HFFc6 (cell line): ENCODE results near the gene KCNK16. TPM values are rescaled to one million over a fixed set of nuclear protein-coding genes. Genes with fewer than 3 reads are reported as not detected.

Experiments used
- DNase-seq: peaks from one replicate; pipeline ENCODE4 v3.0.0-alpha.2; 2018
- H3K27ac Mint-ChIP-seq: 2 replicates; pipeline ENCODE4 v1.8.0; 2020; ENCODE audit warnings: mild to moderate bottlenecking, mixed read lengths
- H3K27me3 Mint-ChIP-seq: 2 replicates; pipeline ENCODE4 v1.8.0; 2021; ENCODE audit warnings: mild to moderate bottlenecking, moderate library complexity, mixed read lengths; ENCODE audit not compliant: insufficient read depth
- H3K36me3 Mint-ChIP-seq: 2 replicates; pipeline ENCODE4 v1.8.0; 2021; ENCODE audit warnings: low read depth, mixed read lengths
- H3K4me1 Mint-ChIP-seq: 2 replicates; pipeline ENCODE4 v1.8.0; 2020; ENCODE audit warnings: low read depth, mixed read lengths
- H3K4me3 Mint-ChIP-seq: 2 replicates; pipeline ENCODE4 v1.8.0; 2020; ENCODE audit warnings: mild to moderate bottlenecking, moderate library complexity, mixed read lengths
- H3K9me3 Mint-ChIP-seq: 2 replicates; pipeline ENCODE4 v1.8.0; 2020; ENCODE audit warnings: mild to moderate bottlenecking, mixed read lengths
- total RNA-seq, 6 experiments: library from RNA; stranded (reverse); fragmentation: NEBNext Ultra II Directional; extraction: Animal tissue kit (Norgen Biotek cat#: 25700); gene quantifications; 2 replicates in 1 of 6; 3 replicates in 5 of 6; pipeline ENCODE4 v1.2.3, GENCODE V29; 2021
- TF ChIP-seq, protein P1 (sequence below): fragments of 200-600 bp; sonication (generic); IDR thresholded peaks from 2 replicates; pipeline ENCODE4 v1.5.0; 2021; ENCODE audit warnings: antibody characterized with exemption, mild to moderate bottlenecking

KCNK16 gene
- total RNA-seq, 6 experiments from 2014 or later = not detected

DNA sequence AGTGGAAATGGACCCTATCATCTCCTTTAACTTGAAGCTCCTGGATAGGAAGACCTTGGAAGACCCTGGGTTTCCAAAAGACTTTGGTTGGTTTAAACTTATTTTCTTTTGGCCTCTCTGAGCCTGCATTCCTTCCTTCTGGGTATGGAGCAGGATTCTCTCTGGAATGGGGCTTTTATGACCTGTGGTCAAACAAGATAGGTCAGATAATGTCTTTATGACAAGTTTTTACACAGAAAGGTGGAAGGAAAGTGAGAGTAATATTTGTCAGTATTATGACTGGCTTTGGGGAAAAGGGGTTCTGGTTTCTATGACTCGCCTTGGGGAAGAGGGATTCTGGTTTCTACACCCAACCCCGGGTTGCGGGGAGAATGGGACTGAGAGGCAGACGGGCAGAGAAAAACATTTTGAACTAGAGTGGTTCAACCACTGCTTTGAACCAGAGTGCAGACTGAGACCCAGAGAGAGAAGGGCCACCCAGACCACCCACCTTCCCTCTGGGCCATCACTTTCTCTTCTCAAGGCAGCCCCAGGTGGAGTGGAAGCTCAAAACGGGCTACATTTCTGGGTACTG lies 55.6 kb downstream of the KCNK16 start:
- no peak for DNase-seq
- H3K36me3 Mint-ChIP-seq = no peaks in the 10 kb centered on the region
- no peak overlapping the region for H3K27ac Mint-ChIP-seq
- no peak overlapping the region for H3K4me3 Mint-ChIP-seq
- peaks cover 36% of the 10 kb centered on the region for H3K9me3 Mint-ChIP-seq
- TF ChIP-seq, protein P1, sequence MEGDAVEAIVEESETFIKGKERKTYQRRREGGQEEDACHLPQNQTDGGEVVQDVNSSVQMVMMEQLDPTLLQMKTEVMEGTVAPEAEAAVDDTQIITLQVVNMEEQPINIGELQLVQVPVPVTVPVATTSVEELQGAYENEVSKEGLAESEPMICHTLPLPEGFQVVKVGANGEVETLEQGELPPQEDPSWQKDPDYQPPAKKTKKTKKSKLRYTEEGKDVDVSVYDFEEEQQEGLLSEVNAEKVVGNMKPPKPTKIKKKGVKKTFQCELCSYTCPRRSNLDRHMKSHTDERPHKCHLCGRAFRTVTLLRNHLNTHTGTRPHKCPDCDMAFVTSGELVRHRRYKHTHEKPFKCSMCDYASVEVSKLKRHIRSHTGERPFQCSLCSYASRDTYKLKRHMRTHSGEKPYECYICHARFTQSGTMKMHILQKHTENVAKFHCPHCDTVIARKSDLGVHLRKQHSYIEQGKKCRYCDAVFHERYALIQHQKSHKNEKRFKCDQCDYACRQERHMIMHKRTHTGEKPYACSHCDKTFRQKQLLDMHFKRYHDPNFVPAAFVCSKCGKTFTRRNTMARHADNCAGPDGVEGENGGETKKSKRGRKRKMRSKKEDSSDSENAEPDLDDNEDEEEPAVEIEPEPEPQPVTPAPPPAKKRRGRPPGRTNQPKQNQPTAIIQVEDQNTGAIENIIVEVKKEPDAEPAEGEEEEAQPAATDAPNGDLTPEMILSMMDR = no peak
- no peaks in the 10 kb centered on the region for H3K4me1 Mint-ChIP-seq
- H3K27me3 Mint-ChIP-seq = peaks cover 3% of the 10 kb centered on the region

DNA sequence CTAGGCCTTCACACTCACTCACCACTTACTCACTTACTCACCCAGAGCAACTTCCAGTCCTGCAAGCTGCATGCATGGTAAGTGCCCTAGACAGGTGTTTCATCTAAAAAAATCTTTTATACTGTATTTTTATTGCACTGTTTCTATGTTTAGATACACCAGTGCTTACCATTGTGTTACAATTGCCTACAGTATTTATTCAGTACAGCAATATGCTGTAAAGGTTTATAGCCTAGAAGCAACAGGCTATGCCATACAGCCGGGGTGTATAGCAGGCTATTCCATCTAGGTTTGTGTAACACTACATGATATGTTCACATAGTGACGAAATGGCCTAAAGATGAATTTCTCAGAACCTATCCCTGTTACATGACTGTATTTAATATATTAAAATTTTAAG lies 56.1 kb downstream of the KCNK16 start:
- H3K27me3 Mint-ChIP-seq = peaks cover 3% of the 10 kb centered on the region
- TF ChIP-seq, protein P1 = no peak
- H3K9me3 Mint-ChIP-seq = peaks cover 36% of the 10 kb centered on the region
- no peaks in the 10 kb centered on the region for H3K36me3 Mint-ChIP-seq
- H3K4me1 Mint-ChIP-seq = no peaks in the 10 kb centered on the region
- H3K27ac Mint-ChIP-seq = no peak overlapping the region
- DNase-seq = no peak
- no peak overlapping the region for H3K4me3 Mint-ChIP-seq

Other genes starting within 250 kb of the KCNK16 start
- 1 to 10 TPM; 6.0 to 8.2 (median 7.5) TPM for gene SAYSD1, start 207.5 kb downstream of the KCNK16 start, total RNA-seq
- gene KCNK5, start 93.2 kb downstream of the KCNK16 start, total RNA-seq = not detected
- gene KCNK17, start 8.3 kb downstream of the KCNK16 start, total RNA-seq = not detected